Vagina (tissue), 2 donors: ENCODE data around the gene EGFL6. TPM values are rescaled to one million over a fixed set of nuclear protein-coding genes. Genes with fewer than 3 reads are reported as not detected.

Experiments used
- DNase-seq, 2 donors: peaks; one replicate each; pipeline ENCODE4 v3.0.0-alpha.2; 2017; ENCODE audit errors: extremely low spot score in 2 of 2
- H3K27ac ChIP-seq: fragments of 200-600 bp; sonication (generic); one replicate; pipeline ENCODE4 v1.5.1; 2019
- H3K27me3 ChIP-seq: fragments of 200-600 bp; sonication (generic); one replicate; pipeline ENCODE4 v1.5.1; 2019
- H3K36me3 ChIP-seq, 2 donors: fragments of 200-600 bp; sonication (generic); one replicate each; pipeline ENCODE4 v1.5.1; 2017 to 2019
- H3K4me1 ChIP-seq: fragments of 200-600 bp; sonication (generic); one replicate; pipeline ENCODE4 v1.5.1; 2019
- H3K4me3 ChIP-seq, 2 donors: fragments of 200-600 bp; sonication (generic); 1 replicate in 1 of 2; 2 replicates in 1 of 2; pipeline ENCODE4 v1.5.1; 2016 to 2019
- H3K9me3 ChIP-seq: fragments of 200-600 bp; sonication (generic); one replicate; pipeline ENCODE4 v1.5.1; 2019
- CTCF ChIP-seq, 3 experiments: fragments of 450-650 bp in 2 of 3; fragments of 200-600 bp in 1 of 3; sonication (generic) in 1 of 3; IDR thresholded peaks; one replicate each; pipeline ENCODE4 v1.5.1; 2017 to 2019; ENCODE audit warnings: antibody characterized with exemption in 3 of 3, mild to moderate bottlenecking in 2 of 3, moderate library complexity in 2 of 3
- POLR2A ChIP-seq, 2 donors: fragments of 450-650 bp; IDR thresholded peaks; one replicate each; pipeline ENCODE4 v1.6.1; 2017; ENCODE audit warnings: antibody characterized with exemption in 2 of 2, mild to moderate bottlenecking in 2 of 2, moderate library complexity in 2 of 2
- POLR2AphosphoS5 ChIP-seq, 2 donors: sonication (generic); formaldehyde crosslinking; IDR thresholded peaks; one replicate each; pipeline ENCODE4 v1.9.0; 2017; ENCODE audit warnings: antibody characterized with exemption in 2 of 2, mild to moderate bottlenecking in 2 of 2, low read depth in 1 of 2; ENCODE audit not compliant: insufficient read depth in 1 of 2
- intact Hi-C: fragments of 100-400 bp; cut with DNase I; formaldehyde crosslinking; loops from one replicate; pipeline ENCODE4 v1.15.1; 2023
- total RNA-seq: library from RNA; depleted of rRNA; stranded (reverse); fragments of >200 nt; gene quantifications from one replicate; pipeline ENCODE4 v1.2.3, GENCODE V29; 2016

The EGFL6 gene
- total RNA-seq, 1 donor from 2014 or later, result 0.98 TPM

- no peaks in the 10 kb centered on the region for H3K4me1 ChIP-seq
- no peaks in the 10 kb centered on the region for H3K36me3 ChIP-seq
- TF ChIP-seq POLR2A (IDR thresholded peaks at IDR 0.05) (no peak), CTCF (IDR thresholded peaks at IDR 0.05) (no peak), POLR2AphosphoS5 (IDR thresholded peaks at IDR 0.05; ENCODE audit: insufficient read depth in 1 of 2, low read depth in 1 of 2) (no peak)
- no peaks in the 10 kb centered on the region for H3K9me3 ChIP-seq
- H3K4me3 ChIP-seq, result no peak overlapping the region
- no peaks in the 10 kb centered on the region for H3K27me3 ChIP-seq
- H3K27ac ChIP-seq, result no peak overlapping the region
- intact Hi-C loops, result no loop called here
- DNase-seq, result no peak
These were observed 23.7 kb upstream of the EGFL6 start for GRCh38 chrX:13545726-13546125.

GRCh38 chrX:13547671-13548070 is 21.7 kb upstream of the EGFL6 start:
- no peaks in the 10 kb centered on the region for H3K9me3 ChIP-seq
- no peaks in the 10 kb centered on the region for H3K27me3 ChIP-seq
- TF ChIP-seq POLR2A (IDR thresholded peaks at IDR 0.05) (no peak), POLR2AphosphoS5 (IDR thresholded peaks at IDR 0.05; ENCODE audit: insufficient read depth in 1 of 2, low read depth in 1 of 2) (no peak), CTCF (IDR thresholded peaks at IDR 0.05) (no peak)
- H3K27ac ChIP-seq, result no peak overlapping the region
- intact Hi-C loops, result no loop called here
- no peaks in the 10 kb centered on the region for H3K36me3 ChIP-seq
- H3K4me3 ChIP-seq, result no peak overlapping the region
- H3K4me1 ChIP-seq, result no peaks in the 10 kb centered on the region
- no peak for DNase-seq

GRCh38 chrX:13550346-13550745 is 19.1 kb upstream of the EGFL6 start:
- intact Hi-C loops, result no loop called here
- TF ChIP-seq POLR2A (IDR thresholded peaks at IDR 0.05), result no peak
- no peak for TF ChIP-seq CTCF (IDR thresholded peaks at IDR 0.05)
- TF ChIP-seq POLR2AphosphoS5 (IDR thresholded peaks at IDR 0.05; ENCODE audit: insufficient read depth in 1 of 2, low read depth in 1 of 2), result no peak
- no peaks in the 10 kb centered on the region for H3K27me3 ChIP-seq

GRCh38 chrX:13551610-13552009 is 17.8 kb upstream of the EGFL6 start:
- Histone ChIP-seq H3K4me3 (no peak overlapping the region), H3K4me1 (no peaks in the 10 kb centered on the region), H3K9me3 (no peaks in the 10 kb centered on the region), H3K27me3 (no peaks in the 10 kb centered on the region), H3K27ac (no peak overlapping the region), H3K36me3 (no peaks in the 10 kb centered on the region)
- DNase-seq, result no peak
- intact Hi-C loops, result no loop called here
- no peak for TF ChIP-seq CTCF (IDR thresholded peaks at IDR 0.05)
- TF ChIP-seq POLR2A (IDR thresholded peaks at IDR 0.05), result no peak
- TF ChIP-seq POLR2AphosphoS5 (IDR thresholded peaks at IDR 0.05; ENCODE audit: insufficient read depth in 1 of 2, low read depth in 1 of 2), result no peak

More at GRCh38 chrX:13550346-13550745, 19.1 kb upstream of the EGFL6 start:
- H3K36me3 ChIP-seq, result no peaks in the 10 kb centered on the region
- no peak overlapping the region for H3K27ac ChIP-seq
- no peak for DNase-seq
- no peak overlapping the region for H3K4me3 ChIP-seq
- H3K4me1 ChIP-seq, result no peaks in the 10 kb centered on the region
- no peaks in the 10 kb centered on the region for H3K9me3 ChIP-seq

- intact Hi-C loops, result no loop called here
- no peaks in the 10 kb centered on the region for H3K36me3 ChIP-seq
- TF ChIP-seq CTCF (IDR thresholded peaks at IDR 0.05) (no peak), POLR2AphosphoS5 (IDR thresholded peaks at IDR 0.05; ENCODE audit: insufficient read depth in 1 of 2, low read depth in 1 of 2) (no peak), POLR2A (IDR thresholded peaks at IDR 0.05) (no peak)
- no peak for DNase-seq
- H3K4me1 ChIP-seq, result no peaks in the 10 kb centered on the region
- no peak overlapping the region for H3K27ac ChIP-seq
- no peak overlapping the region for H3K4me3 ChIP-seq
- no peaks in the 10 kb centered on the region for H3K27me3 ChIP-seq
- H3K9me3 ChIP-seq, result no peaks in the 10 kb centered on the region
These were observed 16.5 kb upstream of the EGFL6 start for GRCh38 chrX:13552892-13553291.
